ENCODE measurements around the gene GNA12.

- no peak for TF ChIP-seq POLR2A (IDR thresholded peaks at IDR 0.05)
- no peak for TF ChIP-seq CTCF (IDR thresholded peaks at IDR 0.05)
These were observed 122.3 kb downstream of the GNA12 start for GRCh38 chr7:2721842-2722241.

Measured in lower leg skin (tissue), 3 donors.